ENCODE measurements around the gene CPSF7.

CPSF7 gene

DNA sequence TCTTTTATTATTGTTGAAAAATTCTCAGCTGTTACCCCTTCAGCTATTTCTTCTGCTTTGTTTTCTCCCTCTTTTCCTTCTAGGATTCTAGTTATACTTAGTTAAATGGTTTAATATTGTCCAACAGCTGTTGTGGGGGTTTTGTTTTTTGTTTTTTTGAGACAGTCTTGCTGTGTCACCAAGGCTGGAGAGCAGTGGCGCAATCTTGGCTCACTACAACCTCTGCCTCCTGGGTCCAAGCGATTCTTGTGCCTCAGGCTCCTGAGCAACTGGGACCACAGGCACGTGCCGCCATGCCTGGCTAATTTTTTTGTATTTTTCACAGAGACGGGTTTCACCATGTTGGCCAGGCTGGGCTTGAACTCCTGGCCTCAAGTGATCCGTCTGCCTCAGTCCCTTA lies 12.8 kb upstream of the CPSF7 start:
- H3K4me3 ChIP-seq (ENCODE audit: low read depth, low read length) = no peak overlapping the region

DNA sequence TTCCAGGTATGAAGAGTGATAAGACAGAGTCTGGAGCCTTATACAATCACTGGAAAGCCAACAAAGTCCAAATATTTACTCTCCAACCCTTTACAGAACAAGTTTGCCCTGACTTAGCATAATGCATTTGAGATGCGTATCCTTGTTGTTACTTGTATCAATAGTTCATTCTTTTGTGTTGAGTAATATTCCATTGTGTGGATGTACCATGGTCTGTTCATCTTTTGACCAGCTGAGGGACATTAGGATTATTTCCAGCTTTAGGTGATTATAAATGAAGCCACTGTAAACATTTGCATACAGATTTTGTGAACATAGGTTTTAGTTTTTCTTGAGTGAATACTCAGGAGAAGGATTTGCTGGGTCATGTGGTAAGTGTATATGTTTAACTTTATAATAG lies 9.8 kb upstream of the CPSF7 start:
- no peak overlapping the region for H3K4me3 ChIP-seq (ENCODE audit: low read depth, low read length)

DNA sequence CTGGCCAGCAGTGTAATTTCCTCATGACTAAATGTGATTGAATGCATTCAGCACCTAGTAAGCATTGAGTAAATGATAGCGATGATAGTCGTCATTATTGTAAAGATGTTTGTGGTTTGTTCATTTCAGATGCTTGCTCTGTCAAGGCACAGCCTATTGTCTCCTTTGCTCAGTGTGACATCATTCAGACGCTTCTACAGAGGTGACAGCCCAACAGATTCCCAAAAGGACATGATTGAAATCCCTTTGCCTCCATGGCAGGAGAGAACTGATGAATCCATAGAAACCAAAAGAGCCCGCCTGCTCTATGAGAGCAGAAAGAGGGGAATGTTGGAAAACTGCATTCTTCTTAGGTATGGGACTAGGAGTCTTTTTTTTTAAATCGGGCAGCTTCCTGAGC lies 7.7 kb upstream of the CPSF7 start:
- no peak overlapping the region for H3K4me3 ChIP-seq (ENCODE audit: low read depth, low read length)

DNA sequence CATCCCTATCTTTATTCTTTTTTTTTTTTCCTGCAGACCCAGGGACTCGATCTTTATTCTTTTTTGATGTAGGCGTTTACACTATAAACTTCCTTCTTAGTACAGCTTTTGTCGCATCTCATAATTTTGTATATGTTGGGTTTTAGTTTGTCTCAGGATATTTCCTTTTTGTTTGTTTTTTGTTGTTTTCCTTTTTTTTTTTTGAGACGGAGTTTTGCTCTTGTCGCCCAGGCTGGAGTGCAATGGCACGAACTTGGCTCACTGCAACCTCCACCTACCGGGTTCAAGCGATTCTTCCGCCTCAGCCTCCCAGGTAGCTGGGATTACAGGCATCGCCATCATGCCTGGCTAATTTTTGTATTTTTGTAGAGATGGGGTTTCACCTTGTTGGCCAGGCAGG lies 1.1 kb upstream of the CPSF7 start:
- H3K4me3 ChIP-seq (ENCODE audit: low read depth, low read length) = peak overlapping the region; percentile 100

DNA sequence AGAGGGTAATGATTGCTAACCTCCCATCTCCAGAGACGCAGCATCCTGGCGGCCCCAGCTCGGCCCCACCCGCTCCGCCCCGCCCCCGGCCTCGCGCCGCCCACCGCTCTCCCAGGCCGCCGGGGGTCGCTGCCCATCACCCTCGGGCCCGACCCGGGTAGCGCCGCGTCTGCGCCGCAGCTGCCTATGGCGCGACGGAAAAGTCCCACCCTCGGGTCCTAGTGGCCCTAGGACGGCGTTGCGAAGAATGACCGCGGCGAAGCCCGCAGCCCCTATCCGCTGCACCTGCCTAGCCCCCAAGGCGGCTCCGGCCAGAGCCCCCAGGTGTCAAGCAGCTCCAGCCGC lies 457 bp downstream of the CPSF7 start:
- peak overlapping the region; percentile 100 for H3K4me3 ChIP-seq (ENCODE audit: low read depth, low read length)

DNA sequence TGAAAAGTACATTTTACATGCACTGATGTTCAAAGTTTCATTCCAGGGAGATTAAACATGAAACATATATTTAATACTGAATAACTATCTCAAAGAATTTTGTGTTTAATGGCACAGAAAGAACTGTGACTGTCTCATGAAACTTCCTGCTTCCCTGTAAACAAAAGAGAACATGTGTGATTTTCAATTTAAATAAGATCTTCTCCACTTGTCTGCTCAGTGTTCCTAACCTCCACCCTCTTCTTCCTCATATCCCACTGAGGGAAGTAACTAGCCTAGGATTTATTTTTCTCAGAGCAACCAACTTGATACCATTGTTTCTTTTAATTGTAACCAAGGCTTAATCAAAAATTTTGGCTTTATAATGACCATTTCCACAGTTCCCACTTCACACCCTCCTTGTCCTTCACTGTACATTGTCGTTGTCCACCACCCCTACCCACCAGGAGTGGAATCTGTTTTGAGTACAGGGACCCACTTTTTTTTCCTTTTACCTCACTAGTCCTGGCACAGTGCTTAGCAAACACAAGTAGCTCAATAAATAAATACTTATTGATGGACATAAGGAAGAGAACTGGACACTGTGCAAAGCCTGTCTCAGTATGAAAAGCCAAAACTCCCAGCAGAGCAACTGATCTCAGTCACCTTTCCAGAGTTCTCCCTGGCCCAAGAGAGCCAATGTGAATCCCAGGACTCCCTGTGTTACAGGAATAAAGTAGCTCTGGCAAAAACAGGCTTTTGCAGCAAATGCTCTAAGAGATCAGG lies 4.2 kb downstream of the CPSF7 start:
- H3K4me3 ChIP-seq (ENCODE audit: low read depth, low read length) = no peak overlapping the region

DNA sequence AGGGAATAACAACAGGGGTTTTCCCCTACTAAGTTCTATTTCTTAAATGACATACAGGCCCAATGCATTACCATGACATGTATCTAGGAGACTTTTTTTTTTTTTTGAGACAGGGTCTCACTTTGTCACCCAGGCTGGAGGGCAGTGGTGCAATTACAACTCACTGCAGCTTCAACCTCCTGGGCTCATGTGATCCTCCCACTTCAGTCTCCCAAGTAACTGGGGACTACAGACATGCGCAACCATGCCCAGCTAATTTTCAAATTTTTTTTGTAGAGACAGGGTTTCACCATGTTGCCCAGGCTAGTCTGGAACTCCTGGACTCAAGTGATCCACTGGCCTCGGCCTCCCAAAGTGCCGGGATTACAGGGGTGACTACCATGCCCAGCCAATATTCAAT lies 7.5 kb downstream of the CPSF7 start:
- H3K4me3 ChIP-seq (ENCODE audit: low read depth, low read length) = no peak overlapping the region

DNA sequence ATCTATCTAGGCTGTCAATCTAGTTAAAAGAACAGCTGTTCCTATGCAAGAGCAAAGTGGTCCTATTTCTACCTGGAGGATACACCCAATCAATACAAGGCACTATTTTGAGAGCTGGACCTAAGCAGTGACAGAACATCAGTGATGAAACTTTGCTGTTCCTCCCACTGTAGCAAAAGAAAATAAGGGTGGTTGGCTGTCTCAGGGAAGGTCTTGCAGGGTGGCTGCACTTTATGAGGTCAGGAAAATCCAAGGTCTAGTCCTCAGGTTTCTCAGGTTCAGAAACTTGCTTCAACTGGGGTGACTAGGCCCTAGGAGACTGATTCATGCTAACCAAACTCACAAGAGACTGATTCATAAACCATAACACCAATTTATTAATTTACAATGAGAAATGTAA lies 11.6 kb downstream of the CPSF7 start:
- no peak overlapping the region for H3K4me3 ChIP-seq (ENCODE audit: low read depth, low read length)

DNA sequence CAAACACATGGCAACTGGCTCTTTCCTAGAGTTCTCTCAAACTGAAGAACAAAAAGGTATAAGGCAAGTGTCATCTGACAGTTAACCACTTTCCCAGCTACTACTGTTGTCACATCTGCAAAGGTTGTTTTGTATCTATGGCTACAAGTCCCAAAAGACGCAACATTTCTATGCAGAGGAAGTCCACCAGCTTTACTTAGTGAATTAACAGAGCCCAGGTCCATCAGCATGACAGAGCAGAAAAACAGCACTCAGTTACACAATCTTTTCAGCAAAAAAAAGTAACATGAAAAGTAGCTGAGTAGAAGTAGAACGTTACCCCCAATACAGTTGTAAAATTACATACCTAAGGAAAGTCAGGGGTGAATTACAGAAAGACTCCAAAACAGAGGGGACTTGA lies 12.1 kb downstream of the CPSF7 start:
- H3K4me3 ChIP-seq (ENCODE audit: low read depth, low read length) = no peak overlapping the region

DNA sequence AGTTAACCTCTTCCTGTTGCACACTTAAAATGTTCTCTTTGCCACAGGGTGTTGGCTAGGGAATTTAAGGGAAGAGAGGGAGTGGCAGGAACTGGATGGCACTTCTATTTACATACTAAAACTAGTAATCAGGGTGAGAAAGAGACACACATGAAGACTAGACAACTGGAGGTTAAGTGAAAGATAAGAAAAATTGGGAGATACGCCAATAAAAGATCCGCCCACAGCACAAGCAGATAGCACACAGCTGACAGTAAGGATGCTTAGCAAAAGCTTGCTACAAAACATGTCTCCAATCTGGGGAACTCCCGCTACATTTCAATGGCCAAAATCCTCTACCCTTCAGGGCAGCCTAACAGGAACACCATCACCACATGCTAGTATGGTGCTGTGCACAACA lies 12.8 kb downstream of the CPSF7 start:
- H3K4me3 ChIP-seq (ENCODE audit: low read depth, low read length) = no peak overlapping the region

DNA sequence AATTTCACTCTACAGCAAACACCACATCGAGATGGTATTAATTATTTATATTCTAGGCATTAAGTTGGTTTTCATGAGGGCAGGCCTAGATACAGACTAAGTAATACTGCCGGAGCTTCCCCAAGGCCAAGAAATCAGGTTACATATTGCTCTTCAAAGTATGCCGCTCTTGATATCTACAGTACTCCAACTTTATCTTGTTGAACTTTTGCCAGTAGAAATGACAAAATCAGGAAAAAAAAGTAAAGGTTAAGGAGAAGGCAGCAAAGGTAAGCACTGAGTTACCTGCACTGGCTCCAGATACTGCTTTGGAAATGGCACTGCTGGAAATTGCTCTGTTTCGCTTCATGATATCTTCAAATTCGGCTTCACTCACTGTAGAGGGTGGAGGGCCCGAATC lies 14.4 kb downstream of the CPSF7 start:
- H3K4me3 ChIP-seq (ENCODE audit: low read depth, low read length) = no peak overlapping the region

DNA sequence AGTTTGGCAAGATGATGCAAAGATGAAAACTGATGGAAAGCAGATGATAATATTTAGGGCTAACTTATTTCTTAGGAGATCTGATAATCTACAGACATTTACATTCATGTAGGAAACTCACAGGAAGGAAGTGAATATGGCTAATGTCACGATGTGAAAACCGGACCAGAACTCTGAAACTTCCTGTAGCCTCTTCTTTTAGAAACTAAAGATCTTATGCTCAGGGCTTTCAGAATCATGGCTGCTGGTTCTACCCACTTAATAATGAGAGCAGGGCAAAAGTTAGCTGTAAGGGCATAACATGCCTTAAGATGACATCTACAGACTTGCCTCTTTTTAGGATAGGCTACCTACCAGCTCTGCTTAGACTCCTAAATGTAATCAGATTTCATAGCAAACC lies 15.2 kb downstream of the CPSF7 start:
- no peak overlapping the region for H3K4me3 ChIP-seq (ENCODE audit: low read depth, low read length)

DNA sequence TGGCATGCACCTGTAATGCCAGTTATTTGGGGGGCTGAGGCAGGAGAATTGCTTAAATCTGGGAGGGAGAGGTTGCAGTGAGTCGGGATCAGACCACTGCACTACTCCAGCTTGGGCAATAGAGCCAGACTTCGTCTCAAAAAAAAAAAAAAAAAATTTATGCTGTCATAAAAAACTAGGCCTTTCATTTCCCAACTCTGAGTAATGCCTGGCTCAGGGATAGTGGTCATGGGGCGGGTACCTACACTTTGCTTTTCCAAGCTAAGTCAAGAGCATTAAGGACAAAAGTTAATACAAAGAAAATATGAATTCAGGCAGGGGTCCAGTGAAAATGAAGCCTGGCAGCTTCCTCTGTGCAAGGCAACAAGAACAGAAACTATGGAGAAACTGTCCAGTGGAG lies 16.3 kb downstream of the CPSF7 start:
- no peak overlapping the region for H3K4me3 ChIP-seq (ENCODE audit: low read depth, low read length)

DNA sequence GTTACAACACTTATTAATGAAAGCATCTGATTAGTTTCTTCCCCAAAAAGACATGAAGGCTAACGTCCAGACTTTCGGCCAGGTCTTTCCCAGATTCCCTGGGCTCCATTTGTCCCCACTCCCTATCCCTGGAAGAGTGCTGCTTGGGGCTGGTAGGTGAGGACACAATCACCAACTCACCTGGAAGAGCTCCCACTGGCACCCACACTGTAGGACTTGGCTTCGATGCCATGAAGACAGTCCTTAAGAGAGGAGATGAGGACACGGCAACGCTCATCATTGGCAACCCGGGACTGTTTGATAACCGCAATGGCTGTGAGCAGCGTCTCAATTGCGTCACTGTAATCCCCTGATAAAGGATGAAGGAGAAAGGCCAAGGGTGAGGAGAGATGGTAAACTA lies 18.2 kb downstream of the CPSF7 start:
- H3K4me3 ChIP-seq (ENCODE audit: low read depth, low read length) = no peak overlapping the region

DNA sequence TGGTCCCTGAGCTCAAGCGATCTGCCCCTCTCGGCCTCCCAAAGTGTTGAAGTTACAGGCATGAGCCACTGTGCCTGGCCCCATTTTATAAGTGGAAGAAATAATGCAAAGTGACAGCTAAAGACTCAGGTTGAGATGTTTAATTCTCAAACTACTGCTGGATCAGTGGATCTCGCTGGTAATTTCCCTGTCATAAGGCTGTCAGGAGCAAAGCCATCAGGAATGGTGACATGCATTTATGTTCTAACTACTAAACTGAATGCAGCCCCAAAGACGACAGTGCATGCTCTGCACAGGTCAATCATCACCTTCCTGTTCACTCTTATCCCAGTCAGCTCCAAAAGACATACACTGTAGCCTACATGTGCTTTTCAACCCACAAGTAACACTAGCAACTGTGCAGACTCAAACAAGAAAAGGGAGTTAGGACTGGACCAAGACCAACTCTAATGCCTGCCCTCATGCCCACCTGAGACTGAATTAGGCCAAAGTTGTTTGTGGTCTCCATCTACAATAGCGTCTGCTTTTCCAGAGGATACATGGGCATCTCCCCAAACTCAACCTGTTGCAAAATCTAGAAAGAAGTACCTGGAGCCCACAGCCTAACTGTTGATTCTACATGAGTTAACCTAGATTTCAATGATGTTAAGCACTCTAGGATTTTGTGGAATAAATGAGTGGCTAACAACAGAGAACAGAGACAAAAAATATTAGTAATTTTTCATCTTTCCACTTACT lies 22.6 kb downstream of the CPSF7 start:
- H3K4me3 ChIP-seq (ENCODE audit: low read depth, low read length) = no peak overlapping the region

DNA sequence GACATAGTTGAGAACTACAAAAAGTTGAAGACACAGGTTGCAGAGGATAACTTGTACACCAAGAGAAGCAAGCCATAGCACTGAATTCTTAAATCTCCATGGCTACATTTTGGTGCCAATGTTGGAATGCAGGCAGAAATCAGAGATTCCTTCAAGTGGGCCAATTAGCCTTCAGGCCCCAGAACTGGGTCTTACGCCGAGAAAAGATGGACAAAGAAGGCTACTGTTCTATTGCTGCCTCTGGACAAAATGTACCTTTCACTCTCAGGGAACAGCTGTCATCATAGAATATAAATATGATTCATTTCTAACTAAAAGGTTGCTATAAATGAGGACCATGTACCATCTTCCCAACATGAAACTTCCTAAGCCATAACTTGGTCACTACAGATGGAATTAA lies 23.7 kb downstream of the CPSF7 start:
- H3K4me3 ChIP-seq (ENCODE audit: low read depth, low read length) = no peak overlapping the region

DNA sequence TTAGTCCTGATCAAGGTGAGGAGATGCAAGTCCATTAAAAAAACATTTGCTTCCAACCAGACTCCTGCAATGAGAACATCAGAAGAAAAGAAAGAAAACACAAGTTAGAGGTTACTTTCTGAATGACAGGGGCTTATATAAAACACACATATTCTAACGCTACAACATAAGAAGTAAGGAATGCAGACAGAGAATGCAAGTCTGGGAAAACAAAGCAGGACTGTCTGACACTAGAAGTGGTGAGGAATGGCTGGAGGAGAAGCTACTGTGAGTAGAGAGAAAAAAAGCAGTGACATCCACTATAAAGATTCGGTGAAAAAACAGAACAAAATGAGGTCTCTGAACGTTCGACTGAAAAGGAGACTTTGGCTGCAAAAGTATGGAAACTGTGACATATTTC lies 25.1 kb downstream of the CPSF7 start:
- no peak overlapping the region for H3K4me3 ChIP-seq (ENCODE audit: low read depth, low read length)

DNA sequence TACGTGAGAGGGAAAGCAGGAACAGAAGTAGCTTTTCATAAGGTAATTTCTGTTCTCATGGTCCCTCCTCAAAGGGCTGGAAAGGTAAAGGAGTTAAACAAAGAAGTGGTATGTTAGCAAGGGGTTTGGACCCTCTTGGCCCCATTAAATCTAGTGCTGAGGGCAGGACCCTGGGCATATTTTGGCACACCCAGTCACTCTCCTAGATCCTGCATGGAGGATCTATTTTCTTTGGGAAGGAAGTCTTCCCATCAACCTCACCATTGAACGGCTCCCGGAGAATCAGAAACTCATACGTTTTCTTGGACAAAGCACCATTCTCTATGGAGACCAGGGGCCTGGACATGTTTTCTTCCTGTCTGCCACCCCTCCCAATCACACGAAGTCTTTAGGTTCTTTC lies 25.7 kb downstream of the CPSF7 start:
- H3K4me3 ChIP-seq (ENCODE audit: low read depth, low read length) = no peak overlapping the region

DNA sequence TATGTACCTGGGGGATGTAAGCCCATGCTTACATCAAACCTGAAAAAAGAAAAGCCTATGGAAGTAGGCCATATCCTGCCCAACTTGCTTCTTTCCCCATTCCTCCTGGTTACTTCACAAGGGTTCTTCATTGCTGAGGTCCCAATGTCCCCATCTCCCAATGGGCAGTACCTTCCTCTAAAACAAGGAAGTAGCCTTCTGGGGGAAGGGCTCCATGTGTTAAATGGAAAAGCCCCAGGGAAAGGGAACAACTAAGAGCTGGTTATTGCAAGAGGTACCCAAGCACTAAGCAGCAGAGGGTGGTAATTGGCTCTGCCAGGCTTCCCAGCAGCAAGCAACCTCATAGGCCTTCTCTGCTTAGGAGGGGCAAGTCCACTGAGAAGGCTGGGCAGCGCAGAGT lies 26.1 kb downstream of the CPSF7 start:
- no peak overlapping the region for H3K4me3 ChIP-seq (ENCODE audit: low read depth, low read length)

DNA sequence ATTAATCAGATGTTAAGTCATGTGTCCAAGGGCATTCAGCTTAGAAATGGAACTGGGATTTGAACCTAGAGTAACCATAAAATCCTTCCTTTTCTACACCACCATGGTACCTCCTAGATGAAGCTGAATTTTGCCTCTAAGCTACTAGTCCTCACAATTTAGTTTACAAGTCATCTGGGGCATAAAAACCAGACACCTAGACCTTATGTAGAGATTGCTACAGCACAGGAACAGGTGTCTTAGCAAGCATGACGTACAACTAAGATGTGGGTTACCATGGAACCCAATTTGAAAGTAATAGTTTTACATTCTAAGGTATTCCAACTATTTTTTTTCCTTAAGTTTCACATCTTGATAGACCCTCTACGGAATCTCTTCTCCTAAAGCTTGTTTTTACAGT lies 28.2 kb downstream of the CPSF7 start:
- no peak overlapping the region for H3K4me3 ChIP-seq (ENCODE audit: low read depth, low read length)

DNA sequence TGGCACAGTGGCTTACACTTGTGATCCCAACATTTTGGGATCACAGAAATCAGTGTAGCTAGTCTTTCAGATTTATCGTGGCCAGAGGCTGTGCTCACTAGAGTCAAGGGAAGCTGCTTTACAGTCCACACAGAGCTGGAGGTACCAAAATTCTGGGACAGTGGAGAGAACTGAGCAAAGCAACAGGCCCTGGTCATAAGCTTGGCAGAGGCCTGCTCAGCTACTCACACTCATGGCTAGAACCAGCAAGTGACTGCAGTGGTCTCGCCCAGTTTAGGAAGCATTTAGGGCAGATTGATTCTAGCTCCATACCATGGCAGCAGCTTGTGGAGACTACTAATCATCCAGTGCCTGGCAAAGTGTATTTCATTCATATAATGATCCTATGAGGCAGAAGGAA lies 28.6 kb downstream of the CPSF7 start:
- no peak overlapping the region for H3K4me3 ChIP-seq (ENCODE audit: low read depth, low read length)

DNA sequence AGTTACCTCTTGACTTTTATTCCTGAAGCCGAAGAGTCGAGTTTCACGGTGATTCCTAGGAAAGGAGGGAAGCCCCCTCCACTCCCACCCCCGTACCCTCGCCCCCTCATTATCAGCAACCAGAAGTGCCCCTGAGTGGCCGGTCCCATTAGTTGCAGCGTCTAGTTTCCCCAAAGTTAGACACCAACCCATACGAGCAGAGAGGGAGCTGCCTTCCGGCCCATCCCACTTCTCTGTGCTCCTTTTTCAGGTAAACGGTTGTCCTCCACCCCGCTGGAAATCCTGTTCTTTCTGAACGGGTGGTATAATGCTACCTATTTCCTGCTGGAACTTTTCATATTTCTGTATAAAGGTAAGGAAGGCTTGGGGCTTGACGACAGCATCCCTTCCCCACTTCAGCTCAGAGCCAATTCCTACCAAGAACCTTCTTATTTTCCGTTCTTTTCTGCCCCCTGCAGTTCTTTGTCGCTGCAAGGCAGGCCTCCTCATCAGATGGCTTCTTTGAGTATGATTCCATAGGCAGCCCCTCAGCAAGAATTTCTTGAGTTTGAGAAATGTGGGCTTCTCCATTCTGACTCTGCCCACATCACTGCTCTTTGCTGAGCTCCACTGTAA lies 36.7 kb downstream of the CPSF7 start:
- H3K4me3 ChIP-seq (ENCODE audit: low read depth, low read length) = peak overlapping the region; percentile 72
